Measurements from ENCODE around the gene OPTC.

OPTC gene

DNA sequence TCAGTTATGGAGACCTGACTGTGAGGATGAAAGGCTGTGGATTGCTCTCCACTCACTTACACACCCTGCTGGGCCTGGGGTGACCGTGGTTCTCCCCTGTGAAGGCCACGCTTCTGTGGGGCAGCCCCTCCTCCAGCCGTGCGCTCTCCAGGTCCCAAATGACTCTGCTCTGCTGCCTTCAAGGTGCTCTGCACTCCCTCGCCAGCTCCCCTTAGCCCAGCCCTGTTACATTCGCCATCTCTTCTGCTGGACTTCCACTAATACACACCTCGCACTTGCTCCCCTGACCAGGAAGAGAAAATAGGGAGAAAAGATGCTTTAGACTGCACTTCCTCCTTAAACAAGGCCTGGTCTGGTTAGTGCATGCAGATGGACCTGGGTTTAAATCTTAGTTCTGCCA is 24.6 kb downstream of the OPTC start:
- DNase-seq, result no peak

DNA sequence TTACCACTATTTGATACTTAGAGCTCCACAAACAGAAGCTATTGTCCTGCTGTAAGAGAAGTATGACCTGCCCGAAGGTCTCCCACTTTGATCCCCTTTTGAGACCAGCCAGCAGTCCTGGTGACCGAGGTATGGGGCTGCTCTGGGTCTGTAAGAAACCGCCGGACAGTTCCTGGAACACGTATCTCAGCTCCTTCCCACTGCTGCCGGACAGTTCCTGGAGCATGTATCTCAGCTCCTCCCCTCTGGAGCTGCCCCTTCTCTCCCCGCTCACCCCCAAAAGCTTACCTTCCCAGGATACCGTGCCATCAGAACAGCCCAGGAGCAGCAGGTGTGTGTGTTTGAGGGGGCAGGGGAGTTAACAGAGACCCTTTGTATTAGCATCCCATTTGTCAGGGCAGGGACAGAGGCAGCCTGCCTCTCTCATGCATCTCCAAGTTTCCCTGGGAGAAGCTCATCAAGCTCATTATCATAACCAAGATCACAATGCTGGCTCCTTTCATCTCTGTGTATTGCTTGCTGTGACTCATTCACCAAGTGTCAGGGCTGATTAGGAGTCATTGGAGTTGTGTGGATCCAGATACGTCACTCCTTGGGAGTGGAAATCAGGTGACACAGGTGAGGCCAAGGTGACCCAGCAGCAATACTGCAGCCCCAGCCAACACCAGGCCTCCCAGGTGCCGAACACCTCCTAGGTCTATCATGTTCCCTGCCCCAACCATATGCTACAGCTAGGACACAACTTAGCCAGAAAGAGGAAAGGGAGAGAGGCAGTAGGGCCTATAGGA is 25.3 kb downstream of the OPTC start:
- DNase-seq, result no peak

DNA sequence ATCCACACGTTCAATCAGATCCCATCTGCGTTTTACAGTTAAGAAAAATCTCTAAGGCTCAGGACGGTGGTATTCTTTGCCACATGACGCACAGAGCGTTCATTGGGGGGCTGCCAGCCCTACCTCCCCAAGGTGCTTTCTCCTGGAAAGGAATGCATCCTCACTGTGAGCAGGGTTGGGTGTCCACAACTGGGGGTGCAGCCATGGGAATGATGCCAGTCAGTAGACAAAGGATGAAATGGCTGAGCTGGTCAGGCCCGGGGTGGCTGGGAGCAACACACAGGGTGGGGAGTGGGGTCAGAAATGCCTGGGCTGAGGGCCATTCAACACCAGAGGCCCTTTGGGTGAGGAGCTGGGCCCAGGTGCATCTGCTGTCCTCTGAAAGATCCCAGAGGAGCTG is 25.9 kb downstream of the OPTC start:
- DNase-seq, result no peak

DNA sequence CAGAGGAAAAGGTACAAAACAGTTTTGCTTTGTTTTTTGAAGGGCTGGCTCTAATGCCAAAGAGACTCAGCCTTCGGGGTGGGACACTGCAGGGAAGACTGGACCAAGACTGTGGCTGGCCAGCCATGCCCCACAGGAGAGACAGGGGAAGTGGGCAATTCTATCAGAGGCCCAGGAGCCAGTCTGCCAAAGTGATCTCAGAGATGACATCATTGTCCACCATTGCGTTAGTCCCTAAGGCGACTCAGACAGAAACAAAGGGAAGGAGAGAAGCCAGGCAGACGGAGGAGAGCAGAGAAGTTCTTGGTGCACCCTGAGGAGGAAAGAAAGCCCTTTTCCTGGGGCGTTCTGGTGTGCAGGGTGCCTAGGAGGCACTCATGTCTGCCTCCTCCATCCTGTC is 26.4 kb downstream of the OPTC start:
- DNase-seq, result no peak

DNA sequence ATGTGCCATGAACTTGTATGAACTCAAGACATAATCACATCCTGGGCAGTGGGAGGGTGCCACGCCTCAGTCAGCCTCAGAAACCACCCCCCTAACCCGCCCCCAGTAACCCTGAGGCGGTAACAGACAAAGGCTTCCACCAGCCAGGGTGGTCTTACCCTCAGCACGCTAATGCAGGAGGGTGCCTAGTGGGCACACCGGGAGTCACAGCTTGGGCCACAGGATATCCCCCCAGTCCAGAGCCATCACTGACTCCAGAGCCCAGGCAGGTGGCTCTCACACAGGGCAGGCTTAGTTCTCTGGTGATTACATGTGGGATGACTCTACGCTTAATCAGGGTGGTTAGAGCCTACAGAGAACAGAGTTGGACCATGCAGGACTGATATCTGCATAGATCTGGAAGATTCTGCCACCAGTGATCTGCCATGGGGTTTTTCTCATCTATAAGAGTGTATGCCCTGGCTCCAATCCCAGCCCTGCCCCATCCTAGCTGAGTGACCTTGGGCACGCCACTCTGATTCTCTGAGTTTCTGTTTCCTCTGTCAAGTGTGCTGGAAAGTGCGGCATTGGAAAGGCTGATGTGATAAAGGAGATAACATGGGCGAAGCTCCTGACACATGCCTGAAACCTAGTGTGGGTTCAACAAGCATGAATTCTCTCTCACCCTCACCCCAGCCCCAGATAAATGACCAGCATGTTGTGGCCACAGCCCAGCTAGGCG is 27.3 kb downstream of the OPTC start:
- DNase-seq, result no peak

DNA sequence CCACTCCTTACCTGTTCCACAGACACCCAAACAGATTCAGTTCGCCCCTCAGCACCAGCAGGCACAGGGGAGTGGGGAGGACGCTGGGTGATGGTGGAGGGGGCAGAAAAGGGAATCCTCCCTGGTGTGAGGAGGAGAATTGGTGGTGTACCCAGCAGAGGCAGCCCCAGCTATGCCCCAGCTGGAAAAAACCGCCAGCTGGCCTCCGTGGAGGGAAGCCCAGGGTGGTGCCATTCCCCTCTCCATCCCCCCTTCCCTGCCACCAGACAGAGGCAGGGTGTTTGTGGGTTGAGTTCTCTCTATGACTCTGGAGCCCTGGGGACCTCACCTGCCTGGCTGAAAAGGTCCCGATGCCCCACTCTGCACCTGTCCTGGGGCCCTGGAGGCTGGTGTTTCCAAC is 27.9 kb downstream of the OPTC start:
- DNase-seq, result no peak

DNA sequence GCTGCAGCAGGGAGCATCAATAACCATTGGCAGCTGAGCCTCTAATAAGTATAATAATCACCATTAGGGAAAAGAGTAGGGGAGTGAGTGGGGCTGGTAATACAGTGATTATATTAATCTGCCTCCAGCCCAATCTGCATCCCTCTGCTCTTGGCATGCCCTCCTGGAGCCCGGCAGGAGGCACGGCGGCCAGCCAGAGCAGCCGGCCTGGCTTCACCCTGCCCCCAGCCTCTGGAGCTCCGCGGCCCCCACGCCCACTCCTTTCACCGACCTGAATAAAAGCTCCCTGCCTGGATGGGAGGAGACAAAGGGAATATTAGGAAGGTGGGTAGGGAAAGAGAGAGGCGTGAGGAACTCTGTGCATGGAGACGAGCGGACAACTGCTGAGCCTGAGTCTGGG is 28.3 kb downstream of the OPTC start:
- DNase-seq, result no peak

DNA sequence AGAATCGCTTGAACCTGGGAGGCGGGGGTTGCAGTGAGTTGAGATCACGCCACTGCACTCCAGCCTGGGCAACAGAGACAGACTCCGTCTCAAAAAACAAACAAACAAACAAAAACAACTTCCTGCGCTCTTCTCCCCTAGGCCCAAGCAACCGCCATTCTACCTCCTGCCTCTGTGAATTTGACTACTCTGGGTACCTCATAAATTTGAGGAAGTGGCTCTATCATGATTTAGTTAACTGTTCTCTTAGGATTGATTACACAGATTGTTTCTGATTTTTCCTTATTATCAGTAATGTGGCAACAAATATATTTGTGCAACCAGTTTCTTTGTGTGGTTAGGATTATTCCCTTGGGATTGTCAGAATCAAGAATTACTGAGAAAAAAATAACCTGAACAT is 29.7 kb downstream of the OPTC start:
- no peak for DNase-seq

DNA sequence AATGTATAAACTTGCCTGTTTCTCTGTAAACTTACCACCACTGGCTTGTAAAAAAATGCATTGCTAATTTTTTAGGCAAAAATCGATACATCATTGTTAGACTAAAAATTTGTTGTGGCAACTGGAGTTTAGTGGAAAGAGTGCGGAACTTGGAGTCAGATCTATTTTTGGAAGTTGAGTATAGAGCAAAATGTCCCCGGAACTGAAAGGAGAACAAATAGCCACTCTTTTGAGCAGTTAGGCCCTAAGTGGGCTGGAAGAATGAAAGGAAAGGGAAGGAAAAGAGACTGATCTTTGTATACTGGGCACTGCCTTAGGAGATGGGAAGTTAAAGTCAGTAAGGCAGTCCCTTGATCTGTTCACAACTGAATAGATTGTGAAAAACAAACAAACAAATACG is 30.2 kb downstream of the OPTC start:
- DNase-seq, result no peak

DNA sequence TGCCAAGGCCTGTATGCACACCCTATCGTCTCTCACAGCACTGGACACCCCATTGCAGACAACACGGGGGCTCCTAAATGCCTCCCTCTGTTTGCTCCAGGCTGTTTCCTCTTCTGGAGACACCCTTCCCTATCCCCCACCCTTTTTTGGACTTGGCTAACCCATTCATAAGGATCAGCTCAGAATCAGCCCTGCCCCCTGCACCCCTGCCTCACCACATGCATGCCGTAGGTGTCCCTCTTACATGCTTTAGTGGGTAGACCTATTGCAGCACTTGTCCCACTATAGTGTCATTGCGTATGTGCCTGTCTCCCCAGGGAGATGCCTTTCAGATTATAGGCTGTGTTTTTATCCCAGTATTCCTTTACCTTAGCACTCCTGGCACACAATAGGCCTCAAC is 30.9 kb downstream of the OPTC start:
- DNase-seq, result no peak

DNA sequence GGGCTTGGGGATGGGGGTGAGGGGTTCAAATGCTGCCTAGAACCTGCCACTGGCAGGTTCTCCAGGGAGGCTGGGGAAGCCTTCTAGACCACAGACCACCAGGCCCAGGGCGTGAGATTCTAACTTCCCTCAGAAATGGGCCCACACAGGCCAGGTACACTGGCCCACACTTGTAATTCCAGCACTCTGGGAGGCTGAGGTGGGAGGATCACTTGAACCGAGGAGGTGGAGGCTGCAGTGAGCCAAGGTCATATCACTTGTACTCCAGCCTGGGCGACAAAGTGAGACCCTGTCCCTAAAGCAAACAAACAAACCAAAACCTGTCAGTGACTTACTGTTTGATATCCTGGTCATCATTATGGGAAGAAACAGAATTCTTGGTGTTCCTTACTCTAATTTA is 31.7 kb downstream of the OPTC start:
- DNase-seq, result no peak

DNA sequence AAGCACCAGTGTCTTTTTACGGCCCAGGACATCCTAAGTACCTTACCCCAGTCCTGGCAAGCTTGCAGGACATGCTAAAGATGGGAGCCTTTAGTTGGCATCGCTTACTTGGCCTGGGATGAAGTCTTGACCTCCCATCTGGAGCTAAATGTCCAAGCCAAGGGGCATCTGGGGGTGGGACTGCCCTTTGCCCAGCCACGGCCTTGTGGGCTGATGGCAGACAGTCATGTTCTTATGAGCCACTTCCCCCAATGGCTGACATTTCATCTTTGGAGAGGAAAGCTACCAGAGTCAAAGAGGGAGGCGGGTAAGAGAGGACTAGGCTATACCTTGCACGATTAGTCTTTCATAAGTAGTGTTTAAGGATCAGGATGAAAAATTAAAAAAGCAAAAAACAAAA is 32.2 kb downstream of the OPTC start:
- DNase-seq, result no peak

DNA sequence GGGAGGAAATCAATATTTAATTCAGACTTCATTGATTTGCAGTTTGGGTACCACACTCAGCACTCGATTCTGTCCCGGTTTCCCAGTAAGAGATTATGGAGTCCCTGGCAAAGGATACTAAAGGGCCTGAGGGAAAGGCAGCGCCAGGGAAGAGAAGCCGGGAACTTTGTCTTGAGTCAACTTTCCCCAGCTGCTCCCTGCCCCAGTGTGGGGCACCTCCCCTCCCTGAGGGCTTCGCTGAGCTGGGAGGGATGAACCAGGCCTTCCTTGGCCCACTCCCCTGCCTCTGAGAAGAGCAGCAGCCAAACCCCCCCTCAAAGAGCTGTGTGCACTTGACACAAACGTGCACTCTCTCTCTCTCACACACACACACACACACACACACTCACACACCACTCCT is 32.6 kb downstream of the OPTC start:
- DNase-seq, result no peak

DNA sequence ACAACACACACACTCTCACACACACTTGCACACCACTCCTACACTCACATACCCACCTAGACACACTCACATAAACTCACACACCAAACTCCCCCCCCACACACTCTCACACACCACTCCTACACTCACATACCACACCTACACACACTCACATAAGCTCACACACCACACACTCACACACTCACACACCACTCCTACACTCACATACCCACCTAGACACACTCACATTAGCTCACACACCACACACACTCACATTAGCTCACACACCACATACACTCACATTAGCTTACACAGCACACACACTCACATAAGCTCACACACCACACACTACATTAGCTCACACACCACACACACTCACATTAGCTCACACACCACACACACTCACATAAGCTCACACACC is 33.1 kb downstream of the OPTC start:
- DNase-seq, result no peak

DNA sequence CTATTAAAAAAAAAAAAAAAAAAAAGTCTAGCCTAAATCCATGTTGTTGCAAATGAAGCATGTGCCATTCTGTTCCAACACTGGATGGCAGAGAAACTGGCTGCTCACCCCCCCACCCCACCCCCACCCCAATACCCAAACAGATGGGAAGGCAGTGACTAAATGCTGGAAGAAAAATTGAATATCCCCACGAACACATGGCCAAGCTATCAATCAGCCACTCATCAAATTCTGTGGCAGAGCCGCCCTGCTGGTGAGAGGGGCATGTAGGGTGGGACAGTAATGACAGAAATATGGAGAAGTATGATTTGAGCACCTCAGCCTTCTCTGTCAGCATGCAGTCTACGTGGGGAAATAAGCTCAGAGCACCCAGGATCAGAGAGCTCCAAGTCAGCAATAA is 34.1 kb downstream of the OPTC start:
- DNase-seq, result no peak

DNA sequence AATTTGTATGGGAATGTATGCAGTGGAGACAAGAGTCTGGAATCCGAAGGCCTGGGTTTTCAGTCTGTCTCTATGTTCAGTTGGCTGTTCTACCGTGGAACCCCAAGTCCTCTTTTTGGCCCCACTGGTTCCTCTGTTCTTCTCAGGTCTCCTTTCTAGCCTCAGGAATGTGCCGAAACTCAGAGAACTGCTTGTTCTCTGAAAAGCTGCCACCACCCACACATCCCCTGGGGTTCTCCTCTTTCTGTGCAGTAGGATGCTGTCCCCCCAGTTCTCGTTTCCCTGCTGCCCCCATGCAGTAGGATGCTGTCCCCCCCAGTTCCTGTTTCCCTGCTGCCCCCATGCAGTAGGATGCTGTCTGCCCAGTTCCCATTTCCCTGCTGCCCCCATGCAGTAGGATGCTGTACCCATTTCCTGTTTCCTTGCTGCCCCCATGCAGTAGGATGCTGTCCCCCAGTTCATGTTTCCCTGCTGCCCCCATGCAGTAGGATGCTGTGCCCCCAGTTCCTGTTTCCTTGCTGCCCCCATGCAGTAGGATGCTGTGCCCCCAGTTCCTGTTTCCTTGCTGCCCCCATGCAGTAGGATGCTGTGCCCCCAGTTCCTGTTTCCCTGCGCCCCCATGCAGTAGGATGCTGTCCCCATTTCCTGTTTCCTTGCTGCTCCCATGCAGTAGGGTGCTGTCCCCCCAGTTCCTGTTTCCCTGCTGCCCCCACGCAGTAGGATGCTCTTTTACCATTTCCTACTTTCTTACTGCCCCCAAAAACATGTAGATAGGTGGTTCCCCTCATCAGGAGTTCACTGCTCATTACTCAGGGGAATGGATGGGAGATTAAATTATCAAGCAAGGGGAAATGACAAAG is 35.3 kb downstream of the OPTC start:
- no peak for DNase-seq

DNA sequence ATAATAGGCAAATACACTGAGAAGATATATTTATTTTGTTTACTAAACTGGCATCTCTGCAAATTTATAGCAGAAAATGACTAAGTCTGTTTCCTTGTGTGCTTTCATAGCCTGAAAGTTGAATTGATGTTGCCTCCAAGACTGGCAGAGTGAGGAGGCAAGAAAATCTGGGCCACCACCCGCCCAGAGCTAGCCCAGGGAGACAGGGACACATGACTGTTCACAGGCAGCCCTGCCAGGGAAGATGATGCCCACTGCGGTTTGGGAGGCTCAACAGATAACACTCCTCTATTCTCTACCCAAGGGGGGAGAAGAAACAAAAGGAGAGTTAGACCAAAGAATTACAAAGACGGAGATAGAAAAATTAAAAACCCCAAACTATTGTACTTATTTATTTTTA is 37.1 kb downstream of the OPTC start:
- no peak for DNase-seq

DNA sequence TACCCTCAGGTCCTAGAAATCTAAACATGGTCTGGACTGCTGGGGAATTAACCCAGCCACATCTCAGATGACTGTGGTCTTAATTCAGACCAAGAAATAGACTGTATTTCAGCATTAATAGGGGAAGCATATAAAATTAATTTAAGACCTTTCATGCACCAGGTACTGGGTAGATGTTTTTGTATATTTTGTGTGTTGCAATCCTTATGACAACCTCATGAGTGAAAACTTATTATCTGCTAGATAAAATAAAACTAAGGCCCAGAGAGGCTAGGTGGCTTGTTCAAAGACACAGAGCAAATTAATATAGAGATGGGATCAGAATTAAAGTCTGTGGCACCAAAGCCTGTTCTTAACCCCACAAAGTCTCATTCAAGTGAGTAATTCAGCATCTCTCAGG is 40.1 kb downstream of the OPTC start:
- DNase-seq, result no peak

DNA sequence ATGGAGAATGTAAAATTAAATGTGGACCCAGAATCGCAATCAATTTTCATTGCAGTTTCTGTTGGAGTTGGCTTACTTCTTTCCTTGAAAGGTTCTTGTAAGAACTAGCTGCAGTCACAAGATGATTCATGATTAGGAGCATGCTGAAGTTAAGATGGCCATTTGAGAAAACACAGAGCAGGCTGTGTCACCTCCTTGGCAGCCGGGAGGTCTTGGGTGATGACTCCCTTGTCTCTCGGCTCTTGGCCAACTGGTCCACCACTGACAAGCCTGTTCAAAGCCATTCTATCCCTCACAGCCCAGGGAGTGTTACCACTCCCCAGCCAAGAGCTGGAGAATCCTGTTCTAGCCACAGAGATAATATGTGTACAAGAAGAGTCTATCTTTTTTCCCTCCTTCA is 40.6 kb downstream of the OPTC start:
- no peak for DNase-seq

DNA sequence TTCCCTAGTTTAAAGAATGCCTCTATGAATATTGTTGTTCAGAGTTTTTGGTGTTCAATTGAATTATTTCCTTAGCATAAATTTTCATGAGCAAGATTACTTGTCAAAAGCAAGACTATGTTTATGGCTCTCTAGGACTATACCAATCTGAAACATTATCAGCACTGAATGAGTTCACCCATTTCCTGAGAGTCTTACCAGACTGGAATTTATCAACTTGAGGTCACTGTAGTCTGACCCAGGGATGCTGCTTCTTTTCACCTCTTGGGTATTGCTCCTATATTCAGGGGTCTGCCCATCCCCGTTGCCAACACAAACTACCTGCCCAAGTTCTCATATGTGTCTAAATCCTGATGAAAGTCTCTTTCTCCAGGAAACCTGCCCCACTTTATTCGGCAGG is 42.6 kb downstream of the OPTC start:
- no peak for DNase-seq

DNA sequence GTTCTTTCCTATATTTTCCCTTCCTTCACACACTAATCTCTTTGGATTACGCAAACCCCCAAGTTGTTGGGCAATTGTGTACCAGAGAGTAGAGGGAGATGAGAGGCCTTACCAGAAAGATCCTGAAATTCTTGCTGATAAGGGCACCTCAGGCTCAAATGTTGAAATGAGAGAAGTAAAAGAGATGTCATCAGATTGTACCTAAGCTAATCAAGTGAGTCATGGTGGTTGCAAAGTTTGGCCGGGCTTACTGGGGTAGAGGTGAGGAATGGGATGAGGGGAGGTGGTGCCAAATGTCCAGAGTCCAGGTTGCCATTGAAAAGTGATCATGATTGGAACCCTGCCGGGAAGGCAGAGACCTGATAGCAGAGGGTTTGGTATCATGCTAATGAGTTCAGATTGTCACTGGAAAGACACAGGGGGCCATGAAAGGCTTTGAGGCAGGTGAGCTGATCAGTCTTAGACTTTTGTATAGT is 43.1 kb downstream of the OPTC start:
- DNase-seq, result no peak

DNA sequence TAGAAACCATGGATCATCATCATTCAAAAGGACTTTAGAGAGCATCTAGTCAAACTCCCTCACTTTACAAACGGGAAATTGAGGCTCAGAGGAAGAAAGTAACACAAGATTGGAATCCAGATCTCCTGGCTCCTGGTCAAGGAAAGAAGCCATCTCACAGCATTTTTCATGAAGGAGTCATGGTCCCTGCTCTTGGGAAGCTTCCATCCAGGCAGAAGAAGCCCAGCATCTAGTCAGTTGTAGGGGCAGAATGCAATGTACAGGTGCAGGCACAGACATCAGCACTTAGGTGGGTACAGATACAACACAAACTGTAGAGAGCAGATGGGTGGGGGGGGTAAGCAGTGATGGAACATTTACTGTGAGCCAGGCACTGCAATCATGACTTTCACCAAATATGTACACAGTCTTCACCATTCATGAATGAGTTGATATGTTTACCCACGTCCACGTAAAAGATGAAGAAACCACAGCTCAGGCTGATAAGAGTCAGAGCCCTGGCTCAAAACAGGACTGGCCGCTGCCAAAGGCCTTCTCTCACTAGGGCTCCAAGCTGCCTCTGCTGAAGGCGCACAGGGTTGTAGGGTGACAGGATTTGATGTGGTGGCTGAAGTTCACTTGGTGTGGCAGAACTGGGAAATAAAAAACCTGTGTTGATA is 44.0 kb downstream of the OPTC start:
- no peak for DNase-seq

DNA sequence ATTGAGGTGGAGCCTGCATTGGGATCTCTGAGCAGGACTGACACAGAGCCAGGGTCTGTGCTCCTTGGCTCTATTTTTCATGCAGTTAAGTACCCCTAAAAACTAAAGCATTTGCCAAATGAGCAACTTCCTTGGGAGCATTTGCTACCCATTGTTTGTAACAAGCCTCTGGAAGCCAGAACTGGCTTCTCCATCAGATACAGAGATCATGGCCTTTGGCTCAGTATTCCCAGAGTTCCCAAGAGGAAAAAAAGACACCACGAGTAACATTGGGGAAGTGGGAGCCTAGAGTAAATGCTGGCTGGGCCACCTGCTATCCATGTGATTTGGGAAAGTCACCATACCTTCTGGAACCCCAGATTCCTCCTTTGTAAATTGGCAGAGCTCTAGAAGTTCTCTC is 44.8 kb downstream of the OPTC start:
- DNase-seq, result no peak
